Measurements from ENCODE around the gene PIAS4. TPM values are rescaled to one million over a fixed set of nuclear protein-coding genes. Genes with fewer than 3 reads are reported as not detected.

PIAS4 gene
- total RNA-seq, 1 experiment from 2014 or later = 32.8 TPM

- Histone ChIP-seq H3K4me3 (no peak overlapping the region), H3K4me1 (no peaks in the 10 kb centered on the region), H3K27ac (no peak overlapping the region), H3K36me3 (peaks cover 4% of the 10 kb centered on the region), H3K27me3 (no peaks in the 10 kb centered on the region), H3K9me3 (replicated peaks) (no peaks in the 10 kb centered on the region)
- no peak for DNase-seq
Measured at GRCh38 chr19:4018775-4019504, 11.4 kb downstream of the PIAS4 start.

DNA sequence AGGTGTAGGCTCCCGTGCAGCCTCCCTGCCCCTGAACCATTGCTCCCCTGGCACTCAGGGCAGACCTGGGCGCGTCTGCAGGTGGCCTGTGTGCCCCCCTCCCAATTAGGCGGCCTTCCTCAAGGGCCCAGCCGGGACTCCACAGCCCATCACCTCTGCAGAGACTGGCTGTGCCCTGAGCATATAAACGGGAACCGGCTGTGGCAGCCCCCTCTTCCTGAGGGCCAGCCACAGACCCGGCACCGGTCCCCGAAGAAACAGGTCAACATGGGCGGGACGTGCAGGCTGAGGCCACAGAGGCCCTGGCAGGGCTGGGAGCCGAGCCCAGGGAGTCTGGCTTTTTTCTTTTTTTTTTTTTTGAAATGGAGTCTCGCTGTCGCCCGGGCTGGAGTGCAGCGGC, 12.0 kb downstream of the PIAS4 start:
- Histone ChIP-seq H3K27me3 (no peaks in the 10 kb centered on the region), H3K36me3 (peaks cover 4% of the 10 kb centered on the region), H3K4me3 (no peak overlapping the region), H3K27ac (no peak overlapping the region), H3K9me3 (replicated peaks) (no peaks in the 10 kb centered on the region), H3K4me1 (no peaks in the 10 kb centered on the region)
- no peak for DNase-seq

DNA sequence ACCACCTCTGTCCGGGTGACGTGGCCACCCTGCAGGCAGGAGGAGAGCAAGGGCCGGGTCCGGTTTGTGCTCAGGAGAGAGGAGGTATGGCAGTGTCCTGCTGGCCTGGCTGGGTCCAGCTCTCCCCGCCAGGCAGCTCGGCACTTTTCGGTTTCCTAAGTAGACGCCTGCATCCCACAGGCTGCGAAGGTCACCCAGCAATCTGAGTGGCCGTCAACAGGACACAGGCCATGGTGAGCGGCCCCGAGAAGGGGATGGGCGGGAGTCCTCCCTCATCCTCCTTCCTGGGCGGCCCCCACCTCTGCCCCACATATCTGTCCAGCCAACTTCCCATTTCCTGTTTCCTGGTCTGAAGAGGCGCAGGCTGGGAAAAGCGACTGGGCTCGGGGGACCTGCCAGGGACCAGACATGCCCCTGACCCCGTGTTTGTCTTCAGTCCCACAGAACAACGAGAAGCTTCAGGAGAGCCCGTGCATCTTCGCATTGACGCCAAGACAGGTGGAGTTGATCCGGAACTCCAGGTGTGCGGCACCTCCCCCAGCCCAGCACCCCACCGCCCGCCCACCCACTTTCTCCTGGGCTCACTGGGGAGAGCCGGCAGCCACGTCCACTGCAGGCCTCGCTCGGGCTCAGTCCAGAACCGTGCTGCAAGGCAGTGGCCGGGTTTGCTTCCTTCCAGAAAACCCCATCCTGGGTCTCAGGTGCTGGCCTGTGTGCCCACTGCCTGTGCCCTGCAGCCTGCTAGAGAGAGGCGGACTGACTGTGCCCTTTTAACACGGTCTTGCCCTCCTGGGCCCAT, 16.3 kb downstream of the PIAS4 start:
- no peaks in the 10 kb centered on the region for H3K4me1 ChIP-seq
- no peak overlapping the region for H3K4me3 ChIP-seq
- H3K27ac ChIP-seq = no peak overlapping the region
- no peaks in the 10 kb centered on the region for H3K9me3 ChIP-seq (replicated peaks)
- H3K27me3 ChIP-seq = no peaks in the 10 kb centered on the region
- peaks cover 8% of the 10 kb centered on the region for H3K36me3 ChIP-seq
- no peak for DNase-seq

DNA sequence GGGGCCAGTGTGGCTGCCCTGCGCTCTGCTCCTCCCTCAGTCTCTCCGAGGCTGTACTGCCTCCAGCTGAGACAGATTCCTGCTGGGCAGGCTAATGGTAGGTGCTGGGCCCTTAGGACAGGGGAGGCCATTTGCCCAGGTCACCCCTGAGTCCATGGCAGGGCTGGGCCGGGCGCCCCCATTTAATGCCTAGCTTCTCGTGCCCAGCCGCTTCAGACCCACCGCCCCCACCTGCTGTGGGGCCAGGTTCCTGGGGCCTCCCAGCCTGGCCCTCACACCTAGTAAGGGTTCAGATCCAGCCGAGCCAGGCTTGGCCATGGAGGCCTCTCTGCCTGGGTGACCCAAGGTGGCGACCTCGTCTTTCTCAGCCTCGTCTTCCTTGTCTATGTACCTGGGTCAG, 17.8 kb downstream of the PIAS4 start:
- no peak for DNase-seq
- Histone ChIP-seq H3K4me1 (no peaks in the 10 kb centered on the region), H3K27me3 (no peaks in the 10 kb centered on the region), H3K9me3 (replicated peaks) (no peaks in the 10 kb centered on the region), H3K27ac (no peak overlapping the region), H3K36me3 (peaks cover 8% of the 10 kb centered on the region), H3K4me3 (no peak overlapping the region)

DNA sequence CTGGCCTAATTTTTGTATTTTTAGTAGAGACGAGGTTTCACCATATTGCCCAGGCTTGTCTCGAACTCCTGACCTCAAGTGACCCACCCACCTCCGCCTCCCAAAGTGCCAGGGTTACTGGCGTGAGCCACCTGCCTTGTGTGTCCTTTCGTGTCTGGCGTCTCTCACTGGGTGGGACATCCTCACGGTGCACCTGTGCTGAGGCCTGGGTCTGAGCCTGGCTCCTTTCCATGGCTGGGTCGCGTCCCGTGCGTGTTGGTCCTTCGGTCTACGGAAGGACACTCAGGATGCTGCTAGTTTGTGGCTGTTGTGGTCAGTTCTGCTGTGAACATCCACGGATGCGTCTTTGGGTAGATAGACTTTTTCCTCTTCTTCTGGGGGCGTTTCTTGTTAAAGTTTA, 19.6 kb downstream of the PIAS4 start:
- H3K4me1 ChIP-seq = no peaks in the 10 kb centered on the region
- H3K27ac ChIP-seq = no peak overlapping the region
- no peak for DNase-seq
- H3K9me3 ChIP-seq (replicated peaks) = no peaks in the 10 kb centered on the region
- H3K4me3 ChIP-seq = no peak overlapping the region
- H3K27me3 ChIP-seq = no peaks in the 10 kb centered on the region
- H3K36me3 ChIP-seq = peaks cover 4% of the 10 kb centered on the region; the same call in 1 of the 2 replicates

DNA sequence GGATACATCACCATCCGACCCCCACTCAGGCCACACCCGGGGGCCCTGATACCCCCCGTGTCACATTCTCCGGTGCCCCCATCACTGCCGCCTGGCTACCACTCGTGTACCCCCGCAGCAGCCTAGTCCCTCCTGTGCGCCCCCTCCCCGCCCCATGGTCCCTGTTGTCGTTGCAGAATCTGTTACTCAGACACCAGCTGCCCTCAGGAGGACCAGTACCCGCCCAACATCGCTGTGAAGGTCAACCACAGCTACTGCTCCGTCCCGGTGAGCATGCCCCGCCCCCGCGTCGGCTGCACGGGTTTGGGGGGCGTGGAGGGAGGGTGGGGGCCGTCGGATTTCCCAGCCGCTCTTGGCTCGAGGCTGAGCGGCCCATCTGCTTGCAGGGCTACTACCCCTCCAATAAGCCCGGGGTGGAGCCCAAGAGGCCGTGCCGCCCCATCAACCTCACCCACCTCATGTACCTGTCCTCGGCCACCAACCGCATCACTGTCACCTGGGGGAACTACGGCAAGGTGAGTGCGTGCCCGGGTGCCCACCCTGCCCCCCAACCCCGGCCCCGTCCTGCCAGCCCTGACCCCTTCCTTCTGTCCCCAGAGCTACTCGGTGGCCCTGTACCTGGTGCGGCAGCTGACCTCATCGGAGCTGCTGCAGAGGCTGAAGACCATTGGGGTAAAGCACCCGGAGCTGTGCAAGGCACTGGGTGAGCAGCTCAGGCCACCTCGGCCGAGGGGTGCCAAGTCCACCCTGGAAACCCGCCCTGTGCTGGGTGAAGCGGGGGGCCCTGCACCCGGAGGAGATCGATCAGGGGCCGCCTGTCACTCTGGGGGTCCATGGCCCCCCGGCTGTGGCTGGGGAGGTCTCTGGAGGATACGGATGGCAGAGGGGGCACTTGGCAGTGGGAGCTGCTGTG, 21.1 kb downstream of the PIAS4 start:
- H3K27me3 ChIP-seq = no peaks in the 10 kb centered on the region
- H3K36me3 ChIP-seq = peaks cover 4% of the 10 kb centered on the region; the same call in 1 of the 2 replicates
- no peak overlapping the region for H3K4me3 ChIP-seq
- no peaks in the 10 kb centered on the region for H3K4me1 ChIP-seq
- H3K9me3 ChIP-seq (replicated peaks) = no peaks in the 10 kb centered on the region
- no peak overlapping the region for H3K27ac ChIP-seq
- DNase-seq = no peak

DNA sequence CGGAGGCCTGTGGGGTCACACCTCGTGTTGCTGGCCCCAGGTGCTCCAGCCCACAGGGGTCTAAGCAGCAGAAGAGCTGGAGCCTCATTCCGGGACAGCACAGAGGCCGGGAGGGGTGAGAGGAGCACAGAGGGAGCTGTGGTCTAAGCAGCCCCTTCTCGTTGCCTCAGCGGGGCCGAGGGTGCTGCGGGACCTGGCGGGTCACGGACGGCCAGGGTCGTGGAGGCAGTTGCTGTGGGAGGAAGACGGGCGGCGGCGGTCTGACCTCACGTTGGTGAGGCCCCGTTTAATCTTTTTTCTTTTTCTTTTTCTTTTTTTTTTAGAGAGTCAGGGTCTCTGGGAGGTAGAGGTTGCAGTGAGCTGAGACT, 21.7 kb downstream of the PIAS4 start:
- no peak overlapping the region for H3K4me3 ChIP-seq
- no peaks in the 10 kb centered on the region for H3K27me3 ChIP-seq
- H3K9me3 ChIP-seq (replicated peaks) = no peaks in the 10 kb centered on the region
- no peaks in the 10 kb centered on the region for H3K4me1 ChIP-seq
- peaks cover 4% of the 10 kb centered on the region; the same call in 1 of the 2 replicates for H3K36me3 ChIP-seq
- DNase-seq = no peak
- H3K27ac ChIP-seq = no peak overlapping the region

- no peaks in the 10 kb centered on the region for H3K9me3 ChIP-seq (replicated peaks)
- no peaks in the 10 kb centered on the region; the same call in 1 of the 2 replicates for H3K36me3 ChIP-seq
- H3K27ac ChIP-seq = no peak overlapping the region
- no peak for DNase-seq
- H3K4me1 ChIP-seq = no peaks in the 10 kb centered on the region
- H3K27me3 ChIP-seq = no peaks in the 10 kb centered on the region
- no peak overlapping the region for H3K4me3 ChIP-seq
Measured at GRCh38 chr19:4030552-4030951, 23.0 kb downstream of the PIAS4 start.

DNA sequence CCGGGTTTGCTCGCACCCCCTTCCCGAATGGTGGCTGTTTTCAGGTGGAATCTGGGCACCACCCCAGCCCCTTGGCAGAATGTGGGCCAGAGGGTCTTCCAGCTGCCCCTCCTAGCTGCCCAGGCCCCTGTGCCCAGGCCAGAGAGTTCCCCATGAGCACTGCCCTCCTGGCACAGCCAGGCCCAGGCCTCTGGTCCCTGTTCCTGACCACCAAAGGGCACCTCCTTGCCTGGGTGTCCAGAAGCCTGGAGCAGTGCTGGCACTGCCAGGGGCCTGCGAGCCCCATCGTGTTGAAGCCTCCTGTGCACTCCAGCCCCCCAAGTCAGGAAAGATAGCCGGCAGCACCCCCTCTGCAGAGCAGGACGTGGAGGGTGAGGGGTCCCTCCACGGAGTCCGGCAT, 23.4 kb downstream of the PIAS4 start:
- no peak overlapping the region for H3K27ac ChIP-seq
- H3K36me3 ChIP-seq = no peaks in the 10 kb centered on the region; the same call in 1 of the 2 replicates
- no peaks in the 10 kb centered on the region for H3K4me1 ChIP-seq
- DNase-seq = no peak
- H3K4me3 ChIP-seq = no peak overlapping the region
- no peaks in the 10 kb centered on the region for H3K27me3 ChIP-seq
- no peaks in the 10 kb centered on the region for H3K9me3 ChIP-seq (replicated peaks)

- no peaks in the 10 kb centered on the region; the same call in 1 of the 2 replicates for H3K36me3 ChIP-seq
- H3K4me3 ChIP-seq = no peak overlapping the region
- no peaks in the 10 kb centered on the region for H3K9me3 ChIP-seq (replicated peaks)
- no peaks in the 10 kb centered on the region for H3K4me1 ChIP-seq
- H3K27ac ChIP-seq = no peak overlapping the region
- H3K27me3 ChIP-seq = no peaks in the 10 kb centered on the region
- no peak for DNase-seq
Measured at GRCh38 chr19:4031420-4031819, 23.9 kb downstream of the PIAS4 start.

- Histone ChIP-seq H3K9me3 (replicated peaks) (no peaks in the 10 kb centered on the region), H3K36me3 (peaks cover 3% of the 10 kb centered on the region; the same call in 1 of the 2 replicates), H3K4me3 (no peak overlapping the region), H3K27me3 (no peaks in the 10 kb centered on the region), H3K27ac (no peak overlapping the region), H3K4me1 (no peaks in the 10 kb centered on the region)
- DNase-seq = no peak
Measured at GRCh38 chr19:4032436-4032835, 24.9 kb downstream of the PIAS4 start.

- peaks cover 3% of the 10 kb centered on the region; the same call in 1 of the 2 replicates for H3K36me3 ChIP-seq
- H3K4me3 ChIP-seq = no peak overlapping the region
- H3K9me3 ChIP-seq (replicated peaks) = no peaks in the 10 kb centered on the region
- H3K4me1 ChIP-seq = no peaks in the 10 kb centered on the region
- no peak for DNase-seq
- H3K27ac ChIP-seq = no peak overlapping the region
- H3K27me3 ChIP-seq = no peaks in the 10 kb centered on the region
Measured at GRCh38 chr19:4033028-4033956, 25.8 kb downstream of the PIAS4 start.

DNA sequence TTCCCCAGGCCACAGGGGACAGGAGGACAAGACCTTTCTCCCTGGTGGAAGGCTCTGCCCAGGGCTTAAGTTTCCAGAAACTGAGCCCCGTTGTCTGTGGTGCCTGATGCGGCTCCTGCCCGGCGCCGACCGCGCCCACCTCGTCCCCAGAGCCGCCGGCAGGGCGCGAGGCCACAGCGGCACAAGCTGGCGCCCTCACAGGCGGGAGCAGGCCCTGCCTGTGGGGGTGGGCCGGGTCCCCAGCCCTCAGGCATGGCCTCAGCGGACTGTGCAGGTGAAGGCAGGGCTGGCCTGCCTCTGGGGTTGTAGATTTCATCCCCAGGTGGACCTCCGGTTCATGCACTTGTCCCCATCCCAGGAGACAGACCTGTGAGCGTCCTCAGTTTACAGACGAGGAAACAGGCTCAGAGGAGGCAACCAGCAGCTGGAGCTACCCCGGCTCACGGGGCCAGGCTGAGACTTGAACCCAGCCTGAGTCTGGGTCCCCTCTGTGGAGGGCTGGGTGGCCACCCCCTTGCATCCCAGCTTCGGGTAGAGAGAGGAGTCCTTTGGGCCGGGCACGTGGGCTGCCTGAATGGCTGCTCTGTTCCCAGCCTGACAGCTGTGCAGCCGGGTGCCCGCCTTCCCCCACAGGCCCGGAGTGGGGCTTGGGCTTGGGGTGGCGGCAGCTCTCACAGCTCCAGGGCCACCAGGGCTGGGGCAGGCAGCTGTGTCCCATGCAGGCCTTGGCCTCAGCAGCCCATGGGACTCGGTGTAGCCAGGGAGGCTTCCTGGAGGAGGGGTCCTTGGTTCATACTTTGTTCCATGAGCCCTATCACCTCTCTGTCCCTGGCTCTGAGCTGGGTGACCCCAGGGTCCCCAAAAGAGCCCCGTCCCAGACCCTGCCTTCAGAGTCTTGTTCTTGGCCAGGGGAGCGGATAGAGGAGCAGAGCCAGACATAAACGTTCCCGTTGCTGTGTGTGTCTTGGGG, 26.8 kb downstream of the PIAS4 start:
- Histone ChIP-seq H3K27ac (no peak overlapping the region), H3K4me3 (no peak overlapping the region), H3K4me1 (no peaks in the 10 kb centered on the region), H3K9me3 (replicated peaks) (no peaks in the 10 kb centered on the region), H3K27me3 (no peaks in the 10 kb centered on the region), H3K36me3 (peaks cover 3% of the 10 kb centered on the region; the same call in 1 of the 2 replicates)
- DNase-seq = no peak
